K562 (cell line): ENCODE results near the gene RTL1. TPM values are rescaled to one million over a fixed set of nuclear protein-coding genes. Genes with fewer than 3 reads are reported as not detected.

ENCODE experiments used
- ATAC-seq: fragments of 200-7000 bp; cut with Tn5 transposase; 3 replicates; pipeline ENCODE4 v1.9.1; 2020; ENCODE audit warnings: moderate library complexity
- BruUV-seq: library from RNA; stranded (reverse); fragments of 400-500 nt; replicated peaks from 2 replicates; lab custom pipeline; 2021; lab: Mats Ljungman, UMichigan
- CTCF ChIA-PET: fragments of 300-600 bp; formaldehyde crosslinking; extraction: SDS; loops from one replicate; lab custom pipeline; 2021; ENCODE audit warnings: low intra/inter-chr PET ratio; lab: Yijun Ruan, JAX
- POLR2A ChIA-PET: fragments of 300-600, 350-650 bp; sonication (Branson Sonifier 250); formaldehyde crosslinking; extraction: SDS; loops from one replicate; lab custom pipeline; 2021; ENCODE audit warnings: antibody characterized with exemption, inconsistent platforms; lab: Yijun Ruan, JAX
- DNase-seq, 4 experiments: peaks; one replicate each; pipeline versions ENCODE4 v3.0.0 to v3.0.0-alpha.2; 2011 to 2018; ENCODE audit warnings: low spot score in 3 of 4, mixed read lengths in 3 of 4; ENCODE audit errors: extremely low read depth in 1 of 4
- FAIRE-seq: peaks from 2 replicates; lab custom pipeline; 2011; peaks lifted over from hg19 to GRCh38; lab: Jason Lieb, UNC
- H2AFZ ChIP-seq: 2 replicates; pipeline ENCODE4 v1.6.0; 2011; ENCODE audit warnings: low read depth, low read length, control low read depth, inconsistent platforms
- H3K27ac ChIP-seq: fragments of 200-600 bp; 3 replicates; pipeline ENCODE4 v1.8.0; 2011; ENCODE audit warnings: low read depth, mild to moderate bottlenecking, control low read depth, inconsistent platforms, low read length, moderate library complexity, mixed read lengths; ENCODE audit errors: extremely low read depth
- H3K27me3 ChIP-seq, 2 experiments: fragments of 300-600 bp in 1 of 2; 2 replicates in 1 of 2; 3 replicates in 1 of 2; pipeline versions ENCODE4 v1.6.0 to v1.8.0; 2011; ENCODE audit warnings: inconsistent platforms in 2 of 2, low read length in 2 of 2, mild to moderate bottlenecking in 1 of 2, mixed read lengths in 1 of 2, moderate library complexity in 1 of 2; ENCODE audit not compliant: control insufficient read depth in 2 of 2, insufficient read depth in 2 of 2
- H3K36me3 ChIP-seq: fragments of 300-600 bp; 3 replicates; pipeline ENCODE4 v1.8.0; 2011; ENCODE audit warnings: mild to moderate bottlenecking, low read length, inconsistent platforms; ENCODE audit not compliant: control insufficient read depth, insufficient read depth
- H3K4me1 ChIP-seq, 2 experiments: fragments of 200-600 bp in 1 of 2; replicated peaks in 1 of 2; 2 replicates in 1 of 2; 3 replicates in 1 of 2; pipeline versions ENCODE4 v1.5.1 to v1.8.0; 2011; ENCODE audit warnings: inconsistent platforms in 2 of 2, low read length in 2 of 2, mild to moderate bottlenecking in 1 of 2, mixed read lengths in 1 of 2, moderate library complexity in 1 of 2; ENCODE audit not compliant: control insufficient read depth in 2 of 2, insufficient read depth in 2 of 2
- H3K4me2 ChIP-seq: 2 replicates; pipeline ENCODE4 v1.6.1; 2011; ENCODE audit warnings: low read length, control low read depth, inconsistent platforms, mixed read lengths; ENCODE audit not compliant: insufficient read depth
- H3K4me3 ChIP-seq: fragments of 200-600 bp; sonication (generic), shearing (Covaris generic); 2 replicates; pipeline ENCODE4 v1.5.1; 2016; ENCODE audit warnings: control low read depth, inconsistent platforms
- H3K79me2 ChIP-seq: fragments of 200-600 bp; 3 replicates; pipeline ENCODE4 v1.8.0; 2011; ENCODE audit warnings: low read length, inconsistent platforms; ENCODE audit not compliant: control insufficient read depth, insufficient read depth
- H3K9ac ChIP-seq, 2 experiments: 2 replicates each; pipeline versions ENCODE4 v1.6.0 to v1.6.1; 2011; ENCODE audit warnings: low read depth in 2 of 2, low read length in 2 of 2, control low read depth in 1 of 2, inconsistent platforms in 1 of 2, mild to moderate bottlenecking in 1 of 2, mixed read lengths in 1 of 2; ENCODE audit not compliant: insufficient read depth in 1 of 2
- H3K9me1 ChIP-seq: one replicate; pipeline ENCODE4 v1.6.0; 2011; ENCODE audit warnings: inconsistent platforms, mild to moderate bottlenecking, low read length, moderate library complexity; ENCODE audit not compliant: control insufficient read depth, insufficient read depth
- H3K9me3 ChIP-seq: replicated peaks from 2 replicates; pipeline ENCODE4 v1.5.1; 2011; ENCODE audit warnings: low read depth, low read length, inconsistent platforms; ENCODE audit not compliant: control insufficient read depth, insufficient read depth
- H4K20me1 ChIP-seq: replicated peaks from 2 replicates; pipeline ENCODE4 v1.6.1; 2011; ENCODE audit warnings: low read length, inconsistent platforms, mixed read lengths; ENCODE audit not compliant: control insufficient read depth, insufficient read depth
- BCL6 ChIP-seq: fragments of 250-450 bp; sonication (Bioruptor Pico); IDR thresholded peaks from 2 replicates; pipeline ENCODE4 v1.4.0; 2020
- CBFA2T2 ChIP-seq: fragments of 450-650 bp; conservative IDR thresholded peaks from 2 replicates; pipeline ENCODE4 v1.6.1; 2017; ENCODE audit warnings: mild to moderate bottlenecking
- CBFB ChIP-seq: sonication (generic); formaldehyde crosslinking; IDR thresholded peaks from 2 replicates; pipeline ENCODE4 v1.4.0; 2020; ENCODE audit warnings: mild to moderate bottlenecking, missing genetic modification reagents
- ELF4 ChIP-seq: fragments of 450-650 bp; formaldehyde crosslinking; IDR thresholded peaks from 2 replicates; pipeline ENCODE4 v1.4.0; 2022; ENCODE audit warnings: missing genetic modification characterization
- FUS ChIP-seq: fragments of 200-400 bp; formaldehyde crosslinking; optimal IDR thresholded peaks from 2 replicates; pipeline ENCODE3; 2017; ENCODE audit warnings: low read depth, low read length
- MCM5 ChIP-seq: fragments of 450-650 bp; IDR thresholded peaks from 2 replicates; pipeline ENCODE4 v1.6.1; 2016; ENCODE audit warnings: low read depth
- MECOM ChIP-seq: fragments of 250-450 bp; sonication (Bioruptor Pico); IDR thresholded peaks from 2 replicates; pipeline ENCODE4 v1.8.0; 2022; ENCODE audit warnings: inconsistent platforms
- RB1 ChIP-seq: fragments of 450-650 bp; IDR thresholded peaks from 2 replicates; pipeline ENCODE4 v1.6.1; 2017; ENCODE audit warnings: low read depth, mild to moderate bottlenecking
- RFX7 ChIP-seq: fragments of 250-450 bp; sonication (Bioruptor Pico); IDR thresholded peaks from 2 replicates; pipeline ENCODE4 v1.5.1; 2021; ENCODE audit warnings: mild to moderate bottlenecking
- SUPT5H ChIP-seq: fragments of 450-650 bp; IDR thresholded peaks from 2 replicates; pipeline ENCODE4 v1.6.1; 2016
- U2AF1 ChIP-seq: fragments of 200-400 bp; formaldehyde crosslinking; optimal IDR thresholded peaks from 2 replicates; pipeline ENCODE3; 2017; ENCODE audit warnings: mild to moderate bottlenecking, low read depth, low read length, moderate library complexity
- XRCC4 ChIP-seq: IDR thresholded peaks from one replicate; pipeline ENCODE4 v1.6.1; 2011; ENCODE audit not compliant: insufficient read depth, insufficient read length; ENCODE audit errors: extremely low read depth
- YBX1 ChIP-seq: fragments of 450-650 bp; IDR thresholded peaks from 2 replicates; pipeline ENCODE4 v1.7.1; 2016; ENCODE audit warnings: mild to moderate bottlenecking
- WGBS: fragments of 100-300 bp; shearing (Covaris generic); methylation state at CpG from one replicate; pipeline ENCODE4 v1.1.6; 2016; ENCODE audit warnings: low coverage, mixed read lengths; ENCODE audit not compliant: insufficient coverage; ENCODE audit errors: missing lambda C conversion rate; 5-methylcytosine and 5-hydroxymethylcytosine counted together
- in situ Hi-C: fragments of 300-500 bp; cut with MboI; formaldehyde crosslinking; loops from 4 replicates; pipeline ENCODE4 v1.15.0; 2018; ENCODE audit warnings: inconsistent platforms, mixed read lengths
- intact Hi-C: fragments of 100-400 bp; cut with micrococcal nuclease; formaldehyde crosslinking; loops from 2 replicates; pipeline ENCODE4 v1.14.2; 2022
- polyA plus RNA-seq, 8 experiments: library from polyadenylated mRNA; depleted of rRNA in 4 of 8; stranded (reverse) in 5 of 8; unstranded in 3 of 8; fragments of >200 nt; fragmentation: Nextera tagmentation in 2 of 8; fragmentation: Illumina TruSeq in 1 of 8; extraction: Ambion mirVana in 2 of 8; extraction: Trizol in 1 of 8; gene quantifications; 2 replicates each; pipeline versions ENCODE4 v1.2.1 to v1.2.3, GENCODE V29; 2011 to 2014; ENCODE audit warnings: inconsistent platforms in 1 of 8, missing spikeins in 1 of 8
- total RNA-seq, 7 experiments: library from RNA; depleted of rRNA in 6 of 7; stranded (reverse); fragments of >200 nt in 6 of 7; fragmentation: Illumina TruSeq in 2 of 7; extraction: Trizol in 2 of 7; gene quantifications; 2 replicates each; pipeline versions ENCODE4 v1.2.1 to v1.2.3, GENCODE V29; 2011 to 2021; ENCODE audit warnings: low replicate concordance in 1 of 7
- TF ChIP-seq, protein P1 (sequence below): sonication (generic); formaldehyde crosslinking; IDR thresholded peaks from 2 replicates; pipeline ENCODE4 v1.8.1; 2023; ENCODE audit warnings: mild to moderate bottlenecking, missing genetic modification reagents

The RTL1 gene
- total and polyA plus RNA-seq, 9 of the 15 experiments (the other 6 are each of a cell fraction or from before 2014, with no cell fraction given) = not detected

DNA sequence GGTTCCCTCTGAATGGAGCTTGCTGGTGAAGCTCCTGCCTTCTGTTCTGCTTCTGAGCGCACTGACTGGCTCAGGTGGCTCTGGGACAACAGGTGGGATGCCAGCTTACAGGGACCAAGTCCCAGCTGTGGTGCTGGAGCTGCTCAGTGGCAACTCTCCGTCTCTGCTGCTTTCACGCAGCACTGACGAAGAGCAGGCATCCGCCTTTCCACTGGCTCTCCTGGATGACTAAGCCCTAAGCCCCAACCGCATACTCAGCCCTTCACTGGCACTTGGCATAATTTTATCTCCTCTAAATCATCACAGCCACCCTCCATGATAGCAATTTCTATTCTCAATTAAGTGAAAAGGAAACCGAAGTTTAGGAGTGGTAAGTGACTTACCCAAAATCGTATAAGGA lies 3.7 kb upstream of the RTL1 start:
- Histone ChIP-seq H3K79me2 (no peaks in the 10 kb centered on the region), H2AFZ (no peak overlapping the region), H3K27me3 (peaks cover 0 to 24% of the 10 kb centered on the region in 2 experiments; a peak in 3 of 5 replicates), H4K20me1 (no peaks in the 10 kb centered on the region), H3K9ac (no peak overlapping the region), H3K9me1 (no peaks in the 10 kb centered on the region), H3K36me3 (no peaks in the 10 kb centered on the region), H3K27ac (no peak overlapping the region), H3K9me3 (no peaks in the 10 kb centered on the region), H3K4me3 (no peak overlapping the region), H3K4me2 (no peak overlapping the region), H3K4me1 (peaks cover 0 to 14% of the 10 kb centered on the region in 2 experiments; a peak in 3 of 5 replicates)
- 13% methylated on average over 8 of the region's 8 CpGs for WGBS
- FAIRE-seq (no peak), DNase-seq (no peak), ATAC-seq (no peak)
- TF ChIP-seq YBX1 (no peak), CBFB (no peak), ELF4 (CRISPR knock-in tag) (no peak), SUPT5H (no peak), MCM5 (no peak), RB1 (no peak), BCL6 (CRISPR knock-in tag) (no peak), U2AF1 (no peak), MECOM (CRISPR knock-in tag) (no peak), RFX7 (CRISPR knock-in tag) (no peak), CBFA2T2 (no peak), XRCC4 (no peak), FUS (no peak)
- TF ChIP-seq, protein P1, sequence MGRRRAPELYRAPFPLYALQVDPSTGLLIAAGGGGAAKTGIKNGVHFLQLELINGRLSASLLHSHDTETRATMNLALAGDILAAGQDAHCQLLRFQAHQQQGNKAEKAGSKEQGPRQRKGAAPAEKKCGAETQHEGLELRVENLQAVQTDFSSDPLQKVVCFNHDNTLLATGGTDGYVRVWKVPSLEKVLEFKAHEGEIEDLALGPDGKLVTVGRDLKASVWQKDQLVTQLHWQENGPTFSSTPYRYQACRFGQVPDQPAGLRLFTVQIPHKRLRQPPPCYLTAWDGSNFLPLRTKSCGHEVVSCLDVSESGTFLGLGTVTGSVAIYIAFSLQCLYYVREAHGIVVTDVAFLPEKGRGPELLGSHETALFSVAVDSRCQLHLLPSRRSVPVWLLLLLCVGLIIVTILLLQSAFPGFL (CRISPR knock-in tag) = no peak
- POLR2A ChIA-PET = no interaction called here
- CTCF ChIA-PET = no interaction called here
- in situ Hi-C loops (loop anchor here (25.0 kb wide), 1 partner anchor 730 kb away; no protein-coding TSS in a partner anchor), intact Hi-C loops (loop anchor here (10.0 kb wide), 1 partner anchor 178 kb away; no protein-coding TSS in a partner anchor)
- no TSS peak for BruUV-seq
